ENCODE measurements around the gene EBF3.

Gene EBF3

DNA sequence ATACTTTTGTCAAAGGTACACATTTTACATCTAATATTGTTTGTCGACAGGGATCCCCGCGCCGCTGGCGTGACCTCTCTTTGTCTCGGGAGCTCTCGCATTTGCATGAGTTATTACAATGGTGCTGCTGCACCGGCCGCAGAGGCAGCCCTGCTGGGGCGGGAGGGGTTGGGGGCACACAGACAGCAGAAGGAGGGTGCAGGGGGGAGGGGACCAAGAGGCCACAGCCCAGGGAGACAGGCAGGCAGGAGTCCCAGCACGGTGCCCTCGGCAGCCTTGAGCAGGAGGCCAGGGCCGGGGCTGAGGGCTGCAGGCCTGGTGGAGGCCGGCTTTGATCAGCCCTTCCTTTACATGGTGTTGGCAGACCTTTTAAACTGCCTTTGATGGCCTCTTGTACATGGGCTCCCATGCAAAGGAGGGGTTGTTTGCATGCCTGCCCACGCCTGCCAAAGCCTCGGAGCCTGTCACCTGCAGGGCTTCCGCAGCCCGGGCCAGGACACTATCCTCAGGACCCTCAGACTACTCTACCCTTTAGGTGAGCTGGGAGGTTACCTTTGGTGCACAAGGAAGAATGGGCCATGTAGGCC is 95.5 kb downstream of the EBF3 start:
- no peak for DNase-seq

DNA sequence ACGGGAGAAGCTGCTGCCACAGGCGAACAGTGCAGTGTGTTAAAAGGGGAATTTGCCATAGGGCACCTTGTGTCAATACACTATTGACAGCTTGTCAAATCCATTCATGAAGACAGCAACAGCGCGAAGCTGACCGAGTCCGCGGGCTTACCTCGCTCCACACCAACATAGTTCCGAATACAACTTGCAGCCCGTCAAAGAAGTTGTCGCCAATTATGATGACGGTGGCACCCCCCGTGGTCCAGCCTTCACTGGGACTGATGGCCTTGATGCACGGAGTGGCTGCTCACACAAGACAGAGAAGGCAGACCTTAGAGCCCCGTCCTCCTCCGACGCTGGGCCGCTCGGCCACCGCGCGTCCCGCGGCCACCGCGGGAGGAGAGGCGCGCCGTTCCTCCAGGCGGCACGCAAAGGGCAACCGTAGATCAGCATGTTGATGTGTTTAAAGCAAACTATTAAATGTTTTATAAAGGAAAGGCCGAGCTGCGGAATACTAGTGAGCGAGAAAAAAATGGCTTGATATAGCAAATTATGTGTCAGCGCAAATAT is 96.4 kb downstream of the EBF3 start:
- no peak for DNase-seq

DNA sequence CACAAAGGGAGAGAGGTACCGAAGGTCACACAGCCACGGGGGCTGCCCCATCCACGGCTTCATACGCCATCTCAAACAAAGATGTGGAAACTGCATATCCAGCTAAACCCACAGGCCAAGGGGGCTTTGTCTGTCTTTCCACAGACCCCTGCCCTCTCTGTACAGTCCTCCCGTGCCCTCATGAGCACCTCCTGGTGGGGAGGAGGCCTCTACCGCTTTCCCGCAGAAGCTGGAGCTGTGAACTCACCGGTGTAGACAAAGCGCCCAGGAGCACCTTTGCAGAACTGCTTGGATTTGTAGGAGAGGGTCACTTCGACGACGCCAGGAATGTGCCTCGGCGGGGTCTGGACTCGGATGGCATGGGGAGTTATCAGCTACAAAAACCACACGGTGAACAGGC is 97.2 kb downstream of the EBF3 start:
- DNase-seq, result no peak

DNA sequence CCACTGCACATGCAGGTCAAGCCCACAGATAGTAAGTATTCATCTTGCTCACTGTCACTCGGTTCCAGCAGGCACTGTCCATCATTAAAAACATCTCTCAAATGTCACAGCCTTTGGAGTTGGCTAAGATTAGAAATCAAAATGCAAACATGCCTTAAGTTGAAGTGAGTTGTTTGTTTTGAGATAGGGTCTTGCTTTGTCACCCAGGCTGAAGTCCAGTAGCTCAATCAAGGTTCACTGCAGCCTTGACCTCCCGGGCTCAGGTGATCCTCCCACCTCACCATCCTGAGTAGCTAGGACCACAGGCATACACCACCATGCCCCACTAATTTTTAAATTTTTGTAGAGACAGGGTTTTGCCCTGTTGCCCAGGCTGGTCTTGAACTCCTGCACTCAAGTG is 98.1 kb downstream of the EBF3 start:
- no peak for DNase-seq

DNA sequence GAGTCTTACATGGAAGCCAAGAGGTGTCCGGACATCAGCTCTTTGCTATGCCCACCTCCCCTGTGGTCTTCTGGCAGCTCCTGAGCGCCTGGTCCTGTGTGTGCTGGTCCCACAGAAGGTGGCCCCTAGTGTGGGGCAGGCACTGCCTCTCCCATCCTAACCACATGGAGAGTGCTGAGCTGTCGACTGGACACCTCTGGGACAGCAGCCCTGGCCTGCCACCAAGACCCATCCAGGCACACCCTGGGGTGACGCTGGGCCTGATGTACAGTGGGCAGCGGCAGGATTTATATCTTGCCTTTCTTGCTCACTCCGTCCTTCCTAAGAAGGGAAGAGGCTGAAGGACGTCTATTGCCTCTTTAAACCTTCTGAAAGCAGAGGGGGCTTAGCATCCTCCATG is 98.7 kb downstream of the EBF3 start:
- DNase-seq, result no peak

DNA sequence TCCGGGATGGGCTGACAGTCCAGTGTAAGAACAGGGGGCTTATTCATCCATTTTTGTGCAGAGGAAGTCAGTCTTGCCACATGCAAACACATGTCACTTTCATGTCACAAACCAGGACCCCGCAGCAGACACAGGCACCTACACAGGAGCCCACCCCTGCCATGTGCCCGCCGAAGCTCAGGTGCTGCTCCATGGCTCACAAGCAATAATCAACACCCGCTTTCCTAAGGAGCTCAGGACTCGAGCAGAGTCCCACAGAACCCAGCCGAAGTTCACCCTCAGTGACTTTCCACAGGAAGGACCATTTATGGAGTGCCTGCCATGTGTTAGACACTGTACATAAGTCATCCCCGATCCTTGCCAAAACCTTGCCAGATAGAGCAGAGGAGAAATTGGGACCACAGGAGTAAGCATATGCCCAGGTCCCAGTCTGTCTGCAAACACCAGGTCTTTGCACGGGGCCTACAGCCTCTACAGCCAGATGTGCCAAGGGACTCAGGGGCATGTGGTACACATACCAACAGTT is 99.4 kb downstream of the EBF3 start:
- DNase-seq, result no peak

DNA sequence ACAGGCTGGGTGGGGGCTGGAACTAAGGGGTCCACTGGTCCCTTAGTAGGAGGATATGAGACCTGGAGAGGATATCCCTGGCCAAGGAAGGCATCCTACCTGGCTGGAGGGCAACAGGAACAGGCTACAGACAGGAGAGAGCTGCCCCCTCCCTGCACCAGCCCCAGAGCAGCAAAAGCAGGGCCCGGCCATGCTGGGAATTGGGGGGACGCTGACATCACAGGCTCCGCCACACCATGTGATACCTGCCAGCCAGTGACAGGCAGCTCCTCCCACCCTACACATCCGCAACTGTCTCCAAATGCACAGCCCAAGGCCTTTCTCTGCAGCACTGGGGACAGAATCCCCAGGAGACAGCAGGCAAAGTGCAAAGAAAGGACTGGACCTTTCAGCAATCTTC is 100.0 kb downstream of the EBF3 start:
- no peak for DNase-seq

DNA sequence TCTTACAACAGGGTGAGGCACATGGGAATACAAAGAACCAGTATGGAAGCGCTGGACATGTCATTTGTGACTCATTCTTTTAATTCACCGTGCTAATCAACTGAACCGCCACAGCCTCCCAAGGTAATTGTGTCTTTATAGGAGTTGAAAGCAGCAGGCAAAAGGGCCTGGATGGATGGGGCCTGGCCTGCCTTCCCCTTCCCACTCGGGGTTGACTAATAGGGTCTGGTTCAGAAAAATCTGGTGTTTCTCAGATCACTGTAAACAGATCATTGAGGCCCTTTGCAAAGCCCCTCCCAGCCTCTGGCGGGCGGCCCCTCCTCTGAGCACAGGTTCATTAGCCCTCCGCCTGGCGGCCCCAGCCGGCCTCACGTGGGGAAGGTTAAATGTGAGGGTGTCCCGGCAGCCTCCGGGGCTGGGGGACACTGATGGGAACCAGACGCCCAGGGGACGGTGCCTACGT is 100.8 kb downstream of the EBF3 start:
- no peak for DNase-seq

DNA sequence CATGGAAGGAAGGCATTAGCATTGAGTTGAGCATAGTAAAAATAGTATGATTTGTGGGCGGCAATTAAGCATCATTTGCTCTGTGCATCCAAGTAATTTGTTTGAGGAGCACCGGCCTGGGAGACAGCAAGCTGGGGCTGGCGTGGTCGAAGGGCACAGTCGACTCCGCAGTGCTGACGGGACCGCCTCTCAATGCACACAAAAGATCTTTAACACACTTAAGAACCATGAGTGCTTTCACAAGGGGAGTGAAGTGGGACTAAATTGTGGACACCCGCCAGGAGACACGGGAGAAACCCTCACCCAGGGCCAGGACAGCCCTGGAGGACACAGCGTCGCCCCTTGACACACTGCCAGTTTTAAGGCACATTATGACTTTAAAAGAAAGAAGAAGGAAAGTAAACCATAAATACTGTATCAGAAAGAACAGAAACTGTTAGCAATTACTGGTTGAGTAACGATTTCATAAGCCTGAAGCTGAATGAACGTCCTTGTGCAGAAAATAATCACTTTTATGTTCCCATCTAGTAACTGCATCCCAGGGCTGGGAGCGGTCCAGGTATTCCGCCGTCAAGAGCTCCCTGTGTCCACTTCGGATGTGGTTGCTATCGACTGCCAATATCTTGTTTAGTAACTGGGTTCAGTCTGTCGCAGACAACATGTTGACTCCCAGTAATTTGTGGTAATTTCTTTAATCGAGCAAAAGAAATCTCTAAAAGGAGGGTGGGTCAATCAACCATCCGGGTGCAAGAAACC is 102.1 kb downstream of the EBF3 start:
- no peak for DNase-seq

DNA sequence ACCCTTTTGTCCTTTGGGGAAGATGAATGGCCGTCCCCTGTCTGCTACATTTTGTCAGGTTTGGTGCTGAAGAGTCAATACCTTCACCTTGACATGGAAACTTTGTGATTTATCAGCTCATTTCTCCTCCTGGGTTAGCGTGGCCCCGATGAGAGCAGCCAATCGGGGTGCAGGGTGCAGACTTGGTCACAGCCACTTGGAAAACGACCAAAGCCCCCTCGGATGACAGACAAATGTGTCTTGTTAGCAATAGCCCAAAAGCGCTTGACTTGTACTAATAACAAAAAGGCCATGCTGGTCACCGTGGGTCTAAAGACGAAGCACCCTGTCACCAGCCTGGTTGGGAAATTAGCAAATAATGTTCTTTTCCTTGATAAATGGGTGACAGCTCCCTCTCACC is 103.7 kb downstream of the EBF3 start:
- DNase-seq, result no peak

DNA sequence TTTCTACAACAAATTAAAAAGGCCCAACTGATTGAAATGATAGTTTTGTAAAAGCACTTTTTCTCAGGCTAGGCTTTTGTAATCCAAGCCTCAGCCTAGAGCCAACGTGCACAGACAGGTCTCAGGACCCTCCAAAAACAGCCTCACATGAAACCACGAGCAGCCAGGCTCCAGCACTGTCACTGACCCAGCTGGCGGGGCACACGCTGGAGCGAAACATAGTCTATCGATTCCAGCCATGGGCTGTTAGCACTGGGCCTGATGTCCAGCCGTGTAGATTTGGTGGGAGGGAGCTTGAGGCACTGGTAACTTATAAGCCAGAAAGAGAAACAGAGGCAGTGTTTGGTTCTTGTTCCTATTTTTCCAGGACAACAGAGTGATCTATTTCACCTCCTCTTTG is 104.5 kb downstream of the EBF3 start:
- no peak for DNase-seq

DNA sequence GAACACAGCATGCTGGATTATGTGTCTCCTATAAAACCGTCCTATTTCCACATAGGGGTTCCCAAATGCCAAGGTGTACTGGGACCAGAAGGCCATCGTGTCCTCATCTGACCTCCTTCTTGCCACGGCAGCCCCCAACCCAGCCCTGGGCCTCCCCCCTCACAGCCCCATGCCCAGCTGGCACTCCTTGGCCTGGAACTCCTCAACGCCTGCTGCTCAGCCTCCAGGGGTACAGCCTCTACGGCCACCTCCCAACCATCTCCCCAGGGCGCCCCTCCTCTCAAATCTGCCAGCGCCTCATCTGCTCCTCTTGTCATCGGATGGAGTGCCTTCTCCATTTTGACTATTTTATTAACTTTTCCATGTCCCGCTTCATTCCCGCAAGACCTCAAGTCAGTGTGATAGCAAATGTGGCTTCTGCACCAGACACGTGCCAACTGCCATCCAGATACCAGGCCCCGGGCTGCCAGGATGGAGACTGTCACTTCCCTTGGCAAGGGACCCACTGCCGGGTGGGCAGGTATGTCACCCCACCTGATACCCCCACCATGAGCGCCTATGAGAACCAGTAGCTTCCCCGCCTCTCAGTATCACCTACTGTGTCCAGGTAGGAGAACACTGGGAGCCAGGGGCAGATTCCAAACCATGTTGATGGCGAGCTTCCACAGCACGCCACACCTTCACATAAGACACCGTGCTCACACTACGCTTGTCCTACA is 106.7 kb downstream of the EBF3 start:
- DNase-seq, result no peak

DNA sequence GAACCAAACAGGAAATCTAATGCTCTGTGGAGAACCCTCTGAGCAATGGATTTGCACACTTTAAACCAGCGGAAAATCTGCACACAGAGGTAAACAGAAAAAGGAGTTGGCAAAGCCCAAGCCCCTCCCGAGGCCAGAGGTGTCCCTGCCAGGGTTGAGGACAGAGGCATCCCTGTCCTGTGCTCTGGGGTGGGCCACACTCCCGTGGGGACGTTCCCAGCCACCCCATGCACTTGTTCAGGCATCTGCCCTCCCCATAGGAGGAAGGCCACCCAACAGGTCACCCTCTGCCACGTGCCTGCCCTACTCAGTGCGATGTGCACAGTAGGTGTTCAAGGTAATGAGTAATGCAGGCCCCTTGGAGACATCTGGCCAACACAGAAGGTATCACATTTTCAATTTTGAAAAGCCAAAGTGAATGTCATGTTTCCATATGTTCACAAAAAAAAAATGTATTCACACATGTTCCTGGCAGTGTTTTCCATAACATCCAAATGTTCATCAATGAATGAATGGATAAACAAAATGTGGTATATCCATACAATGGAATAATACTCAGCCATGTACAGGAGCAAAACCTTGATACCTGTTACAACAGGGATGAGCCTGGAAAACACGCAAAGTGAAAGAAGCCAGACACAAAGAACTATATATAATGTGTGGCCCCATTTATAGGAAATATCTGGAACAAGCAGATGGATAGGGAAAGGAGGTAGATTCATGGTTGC is 108.1 kb downstream of the EBF3 start:
- DNase-seq, result no peak

DNA sequence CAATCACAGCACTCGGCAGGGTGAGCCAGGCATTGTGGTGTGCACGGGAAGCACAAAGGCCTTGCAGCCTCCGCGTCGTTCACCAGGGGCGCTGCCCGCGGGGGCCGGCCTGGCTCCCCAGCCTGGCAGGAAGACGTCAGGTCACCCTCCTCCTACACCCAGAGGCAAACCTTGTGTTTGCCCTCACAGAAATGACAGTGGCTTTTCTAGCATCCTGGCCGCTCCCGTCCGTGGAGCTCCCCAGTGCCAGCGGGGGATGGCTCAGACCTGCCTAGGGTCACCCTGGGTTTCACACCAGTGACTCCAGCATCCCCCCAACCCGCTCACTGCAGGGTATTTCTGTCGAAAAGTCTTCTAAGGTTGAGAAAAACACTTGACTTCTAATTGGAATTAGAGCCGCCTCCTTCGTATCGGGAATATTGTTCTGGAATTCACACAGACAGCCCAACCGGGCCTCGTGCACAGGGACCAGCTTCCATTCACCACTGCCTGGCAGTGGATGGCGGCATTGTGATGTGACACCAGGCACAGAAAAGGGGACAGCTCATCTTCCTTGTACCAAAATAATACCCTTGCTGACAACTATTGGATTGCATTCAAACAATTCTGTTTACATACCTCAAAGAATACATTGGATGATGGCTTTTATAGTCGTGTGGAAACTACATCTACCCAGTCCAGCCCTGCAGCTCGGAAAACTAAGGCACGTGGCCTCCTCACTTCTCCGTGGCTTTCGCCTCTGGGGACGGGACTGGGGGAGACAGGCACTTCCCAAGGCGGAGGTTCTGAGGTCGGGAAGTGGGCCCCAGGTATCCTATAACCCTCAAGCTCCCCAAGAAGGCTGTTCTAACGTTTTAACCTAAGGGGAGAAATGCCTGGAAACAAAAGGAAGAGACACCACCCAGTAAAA is 109.0 kb downstream of the EBF3 start:
- no peak for DNase-seq

DNA sequence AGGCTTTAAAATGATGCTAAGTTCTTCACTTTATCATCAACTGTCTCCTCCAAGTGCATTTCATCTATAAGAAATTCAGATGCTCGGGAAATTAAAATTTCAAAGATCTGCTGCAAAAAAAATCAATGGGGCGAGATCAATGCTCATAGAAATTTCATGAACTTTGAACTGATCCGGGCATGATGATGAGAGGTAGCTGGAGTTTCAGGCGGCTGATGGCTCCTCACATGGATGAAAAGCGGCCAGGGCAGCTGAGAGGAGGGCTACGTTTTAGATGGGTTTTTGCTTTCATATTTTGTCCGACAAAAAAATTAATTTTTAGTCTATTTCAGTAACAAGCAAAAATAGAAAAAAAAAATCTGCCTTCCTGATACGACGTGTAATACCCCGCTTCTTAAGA is 109.9 kb downstream of the EBF3 start:
- DNase-seq, result no peak

DNA sequence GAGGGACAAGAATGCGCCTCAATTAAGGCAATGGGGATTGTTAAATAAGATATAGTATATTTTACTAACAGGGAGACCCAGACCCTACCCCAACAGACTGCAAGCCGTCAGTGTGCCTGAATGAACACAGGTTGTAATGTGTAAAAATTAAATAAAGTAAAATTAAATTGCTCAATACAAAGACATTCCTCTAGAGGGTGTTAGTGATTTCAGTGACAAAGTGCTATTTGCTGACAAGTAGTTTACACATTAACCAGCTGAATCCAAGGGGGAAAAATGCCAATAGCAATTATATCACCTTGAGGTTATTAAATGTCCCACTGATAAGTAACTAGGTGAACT is 110.5 kb downstream of the EBF3 start:
- no peak for DNase-seq

DNA sequence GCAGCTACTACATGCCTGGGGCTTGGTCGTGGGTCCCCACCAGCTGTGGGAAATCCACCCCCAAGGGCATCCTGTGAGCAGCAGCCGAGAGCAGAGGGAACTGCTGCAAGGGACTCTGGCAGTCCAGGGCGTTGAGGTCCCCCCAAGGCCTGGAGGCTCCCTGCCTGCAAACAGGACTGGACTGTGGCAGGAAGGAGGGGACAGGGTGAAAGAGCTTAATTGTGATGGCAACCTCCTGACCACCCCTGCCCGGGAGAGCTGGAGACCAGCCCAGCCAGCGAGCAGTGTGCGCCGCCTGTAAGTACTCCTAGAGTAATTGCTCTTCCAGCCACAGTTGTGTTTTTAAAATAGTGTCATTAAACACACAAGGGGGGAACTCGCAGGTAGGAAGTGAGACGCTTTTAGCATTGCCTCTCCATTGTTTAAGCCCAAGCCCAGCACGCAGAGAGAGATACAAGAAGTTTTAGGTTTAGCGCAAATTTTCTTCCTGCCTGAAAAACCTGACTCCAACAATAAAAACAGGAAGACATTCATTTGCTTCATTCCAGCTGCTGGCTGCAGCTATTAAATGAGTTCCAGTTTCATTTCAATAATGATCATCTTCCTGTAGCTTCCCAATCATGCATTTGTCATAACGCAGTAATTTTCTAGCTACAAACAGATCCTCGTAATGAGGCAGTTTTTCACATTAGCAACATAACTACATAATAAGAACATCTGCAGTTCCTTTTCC is 111.1 kb downstream of the EBF3 start:
- no peak for DNase-seq

DNA sequence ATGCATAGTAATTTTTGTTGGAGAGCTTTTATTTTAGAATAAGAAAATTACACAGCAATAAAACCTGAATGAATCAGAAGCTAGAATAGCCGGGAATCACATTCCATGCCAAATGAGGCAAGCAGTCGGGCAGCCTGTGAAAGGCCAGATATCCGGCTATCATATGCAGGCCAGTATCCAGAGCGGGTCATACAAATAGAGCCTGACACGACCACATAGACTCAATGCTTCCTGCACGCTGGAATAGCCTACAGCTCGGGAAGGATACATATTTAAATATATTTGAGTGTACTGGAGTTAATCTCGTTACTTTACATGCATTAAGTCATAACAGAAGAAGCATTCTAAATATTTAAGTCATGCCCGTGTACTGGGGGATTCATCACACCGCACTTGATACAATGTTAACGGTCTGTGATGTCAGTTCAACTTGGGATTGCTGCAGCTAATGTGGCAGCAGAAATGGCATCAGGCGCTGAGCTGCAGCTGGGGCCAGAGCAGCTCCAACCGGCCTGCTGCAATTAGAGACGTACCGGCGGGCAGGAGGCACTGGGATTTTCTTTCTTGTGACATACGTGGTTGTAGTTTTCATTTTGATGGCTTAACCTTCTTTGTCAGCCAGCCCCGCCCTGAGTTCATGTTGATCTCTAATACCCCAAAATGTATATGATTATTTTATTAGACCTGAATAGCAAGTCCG is 112.0 kb downstream of the EBF3 start:
- no peak for DNase-seq

DNA sequence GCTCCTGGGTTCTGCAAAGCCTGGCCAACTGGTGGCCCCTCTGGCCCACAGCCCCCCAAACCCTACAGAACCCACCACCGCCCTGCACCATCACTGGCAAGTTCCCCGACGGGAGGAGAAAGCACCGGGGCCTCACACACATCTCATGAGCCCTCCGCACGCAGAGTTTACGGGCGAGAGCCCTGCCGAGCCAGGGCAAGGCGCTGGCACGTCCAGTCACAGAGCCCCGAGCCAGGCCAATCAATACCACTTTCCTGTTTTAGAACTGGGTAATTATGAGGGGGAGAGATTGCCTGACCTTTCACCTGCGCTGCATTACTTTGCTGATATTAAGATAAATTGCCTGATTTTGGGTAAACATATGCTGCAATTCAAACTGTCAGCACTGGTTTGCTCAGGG is 113.3 kb downstream of the EBF3 start:
- DNase-seq, result no peak

DNA sequence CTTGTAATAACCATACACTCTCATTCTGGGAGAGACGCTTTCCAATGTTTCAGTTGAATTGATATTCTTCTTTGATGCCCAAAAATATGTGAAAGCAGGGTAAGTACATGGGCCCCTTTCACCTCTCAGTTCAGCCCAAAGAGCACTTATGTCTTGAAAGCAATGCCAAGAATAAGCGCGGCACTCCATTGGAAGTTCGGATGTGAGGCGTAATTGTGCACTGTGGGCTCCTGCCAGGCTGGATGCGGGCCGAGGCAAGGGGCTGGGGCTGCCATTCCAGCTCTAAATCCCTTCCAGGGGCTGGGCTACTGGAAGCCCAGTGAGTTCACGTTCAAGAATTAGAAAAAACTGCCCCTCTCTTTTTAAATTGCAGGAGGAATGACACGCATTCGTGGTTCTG is 113.8 kb downstream of the EBF3 start:
- no peak for DNase-seq

DNA sequence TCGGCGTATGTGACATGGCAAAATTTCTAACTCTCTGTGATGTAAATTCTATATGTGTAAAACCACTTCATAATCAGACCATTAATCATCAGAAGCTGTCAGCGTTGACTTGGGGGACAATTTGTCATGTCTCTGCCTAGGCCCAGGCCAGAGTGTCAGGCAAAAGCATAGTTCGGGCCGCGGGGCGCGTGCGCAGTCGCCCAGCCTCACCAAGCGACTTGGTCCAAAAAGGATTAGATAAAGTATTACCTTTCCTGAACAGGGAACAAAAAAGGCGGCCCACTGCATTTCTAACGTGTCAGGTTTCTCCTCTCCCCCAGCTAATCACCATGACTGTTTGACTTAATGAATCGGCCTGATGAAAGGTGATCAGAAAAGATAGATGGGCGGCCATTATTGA is 114.2 kb downstream of the EBF3 start:
- no peak for DNase-seq

Data from NCI-H1105 (cell line).